EL (cell line): ENCODE data around the gene MYEF2.

Experiments
- DNase-seq: peaks from one replicate; pipeline ENCODE4 v3.0.0-alpha.2; 2016

The MYEF2 gene

DNA sequence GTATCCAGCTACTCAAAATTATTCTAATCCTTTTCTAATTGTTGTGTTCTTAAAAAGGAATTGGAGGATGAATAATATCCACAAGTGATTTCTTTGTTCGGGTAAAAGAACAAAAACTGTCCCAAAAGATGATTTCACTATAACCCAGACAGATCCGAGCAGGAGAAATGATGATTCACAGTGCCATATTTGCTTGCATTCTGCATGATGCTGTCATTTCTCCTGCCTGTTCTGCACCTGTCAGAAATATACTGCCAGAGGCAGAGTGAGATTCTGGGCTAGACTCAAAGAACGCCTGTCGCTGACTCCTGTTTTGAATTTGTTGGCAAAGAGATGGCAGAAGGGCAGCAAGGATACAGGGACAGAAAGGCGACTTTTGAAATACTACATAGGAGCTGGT, 92.0 kb downstream of the MYEF2 start:
- no peak for DNase-seq

- no peak for DNase-seq
Observed at GRCh38 chr15:48085591-48085930, 92.5 kb downstream of the MYEF2 start.

- peak; percentile 19 for DNase-seq
Observed at GRCh38 chr15:48084759-48085590, 93.1 kb downstream of the MYEF2 start.
